Measurements from ENCODE around the gene RAB3GAP2. TPM values are rescaled to one million over a fixed set of nuclear protein-coding genes. Genes with fewer than 3 reads are reported as not detected.

RAB3GAP2 gene
- total and polyA plus RNA-seq, 10 of the 15 experiments (the other 5 are each of a cell fraction or from before 2014, with no cell fraction given): 11.9 to 51.1 (median 24.4) TPM

DNA sequence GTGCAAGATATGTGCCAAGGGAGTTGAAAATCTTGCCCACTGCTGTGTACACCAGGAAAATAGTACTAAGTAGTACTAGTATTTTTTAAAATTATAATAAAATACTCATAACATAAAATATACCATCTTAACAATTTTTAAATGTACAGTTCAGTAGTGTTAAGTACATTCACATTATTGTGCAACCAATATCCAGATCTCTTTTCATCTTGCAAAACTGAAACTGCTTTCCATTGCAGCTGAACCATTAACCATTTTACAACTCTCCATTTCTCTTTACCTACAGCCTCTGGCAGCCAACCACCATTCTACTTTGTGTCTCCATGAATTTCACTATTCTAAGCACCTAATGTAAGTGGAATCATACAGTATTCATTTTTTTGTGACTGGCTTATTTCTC is 19.3 kb upstream of the RAB3GAP2 start:
- ChIA-PET CTCF (interaction anchor here (1.3 to 2.1 kb wide), 2 partner anchors 10 to 442 kb away, joined by 3 to 17 read pairs; no protein-coding TSS in a partner anchor), POLR2A (no interaction called here), RAD21 (ENCODE audit: unreplicated experiment) (interaction anchor here (1.1 kb wide), 1 partner anchor 442 kb away, joined by 3 read pairs; no protein-coding TSS in a partner anchor), SMC1A (ENCODE audit: uncharacterized antibody, unreplicated experiment) (no interaction called here)
- intact Hi-C loops (cut with micrococcal nuclease; ENCODE audit: unreplicated experiment) (no loop called here), in situ Hi-C loops (cut with MboI) (no loop called here)
- BruUV-seq (replicated peaks): no TSS peak
- no peaks in the 10 kb centered on the region for H3K79me2 ChIP-seq (ENCODE audit: control insufficient read depth, insufficient read depth, low read length)
- ATAC-seq (no peak), DNase-seq (ENCODE audit: low read depth, low spot score) (no peak), FAIRE-seq (no peak)
- TF ChIP-seq TAF1 (IDR thresholded peaks at IDR 0.05; ENCODE audit: borderline replicate concordance, low read depth, low read length): no peak
- no peak for TF ChIP-seq HCFC1 (IDR thresholded peaks at IDR 0.05; ENCODE audit: low read length)
- TF ChIP-seq, protein P1, sequence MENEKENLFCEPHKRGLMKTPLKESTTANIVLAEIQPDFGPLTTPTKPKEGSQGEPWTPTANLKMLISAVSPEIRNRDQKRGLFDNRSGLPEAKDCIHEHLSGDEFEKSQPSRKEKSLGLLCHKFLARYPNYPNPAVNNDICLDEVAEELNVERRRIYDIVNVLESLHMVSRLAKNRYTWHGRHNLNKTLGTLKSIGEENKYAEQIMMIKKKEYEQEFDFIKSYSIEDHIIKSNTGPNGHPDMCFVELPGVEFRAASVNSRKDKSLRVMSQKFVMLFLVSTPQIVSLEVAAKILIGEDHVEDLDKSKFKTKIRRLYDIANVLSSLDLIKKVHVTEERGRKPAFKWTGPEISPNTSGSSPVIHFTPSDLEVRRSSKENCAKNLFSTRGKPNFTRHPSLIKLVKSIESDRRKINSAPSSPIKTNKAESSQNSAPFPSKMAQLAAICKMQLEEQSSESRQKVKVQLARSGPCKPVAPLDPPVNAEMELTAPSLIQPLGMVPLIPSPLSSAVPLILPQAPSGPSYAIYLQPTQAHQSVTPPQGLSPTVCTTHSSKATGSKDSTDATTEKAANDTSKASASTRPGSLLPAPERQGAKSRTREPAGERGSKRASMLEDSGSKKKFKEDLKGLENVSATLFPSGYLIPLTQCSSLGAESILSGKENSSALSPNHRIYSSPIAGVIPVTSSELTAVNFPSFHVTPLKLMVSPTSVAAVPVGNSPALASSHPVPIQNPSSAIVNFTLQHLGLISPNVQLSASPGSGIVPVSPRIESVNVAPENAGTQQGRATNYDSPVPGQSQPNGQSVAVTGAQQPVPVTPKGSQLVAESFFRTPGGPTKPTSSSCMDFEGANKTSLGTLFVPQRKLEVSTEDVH (IDR thresholded peaks at IDR 0.05; ENCODE audit: low read depth, partially characterized antibody): no peak
- no peak for TF ChIP-seq NFYA (IDR thresholded peaks at IDR 0.05; ENCODE audit: borderline replicate concordance, low read depth, low read length)
- TF ChIP-seq SIX5 (IDR thresholded peaks at IDR 0.05; ENCODE audit: low read depth, low read length, severe bottlenecking): no peak
- no peak for TF ChIP-seq NRF1 (conservative IDR thresholded peaks at IDR 0.05; ENCODE audit: low read depth, low read length)
- TF ChIP-seq EZH2 (IDR thresholded peaks at IDR 0.05; ENCODE audit: borderline replicate concordance, control insufficient read depth, low read depth, low read length): no peak
- no peak for TF ChIP-seq RCOR1 (conservative IDR thresholded peaks at IDR 0.05; ENCODE audit: low read depth, low read length)
- TF ChIP-seq RAD51 (IDR thresholded peaks at IDR 0.05): no peak
- no peak for TF ChIP-seq KLF5 (IDR thresholded peaks at IDR 0.05; ENCODE audit: partially characterized antibody)
- no peak for TF ChIP-seq IKZF1 (conservative IDR thresholded peaks at IDR 0.05)
- TF ChIP-seq MTA3 (IDR thresholded peaks at IDR 0.05; ENCODE audit: borderline replicate concordance, low read length): no peak
- TF ChIP-seq, protein P2, sequence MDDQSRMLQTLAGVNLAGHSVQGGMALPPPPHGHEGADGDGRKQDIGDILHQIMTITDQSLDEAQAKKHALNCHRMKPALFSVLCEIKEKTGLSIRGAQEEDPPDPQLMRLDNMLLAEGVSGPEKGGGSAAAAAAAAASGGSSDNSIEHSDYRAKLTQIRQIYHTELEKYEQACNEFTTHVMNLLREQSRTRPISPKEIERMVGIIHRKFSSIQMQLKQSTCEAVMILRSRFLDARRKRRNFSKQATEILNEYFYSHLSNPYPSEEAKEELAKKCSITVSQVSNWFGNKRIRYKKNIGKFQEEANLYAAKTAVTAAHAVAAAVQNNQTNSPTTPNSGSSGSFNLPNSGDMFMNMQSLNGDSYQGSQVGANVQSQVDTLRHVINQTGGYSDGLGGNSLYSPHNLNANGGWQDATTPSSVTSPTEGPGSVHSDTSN (IDR thresholded peaks at IDR 0.05; ENCODE audit: insufficient replicate concordance, low read depth, low read length): no peak
- TF ChIP-seq YBX1 (IDR thresholded peaks at IDR 0.05): no peak
- no peak for TF ChIP-seq BRCA1 (IDR thresholded peaks at IDR 0.05; ENCODE audit: low read depth, low read length)
- H3K4me2 ChIP-seq (ENCODE audit: control insufficient read depth, insufficient read depth): no peak overlapping the region
- H3K36me3 ChIP-seq (ENCODE audit: control insufficient read depth in 2 of 2, insufficient read depth in 2 of 2, low read length in 1 of 2): no peaks in the 10 kb centered on the region
- H3K27ac ChIP-seq (ENCODE audit: control insufficient read depth, insufficient read depth): no peak overlapping the region
- H4K20me1 ChIP-seq (ENCODE audit: control insufficient read depth, insufficient read depth): no peaks in the 10 kb centered on the region
- no peaks in the 10 kb centered on the region for H3K9me3 ChIP-seq (replicated peaks; ENCODE audit: control insufficient read depth, insufficient read depth, low read length)
- no peak overlapping the region for H3K4me3 ChIP-seq
- H2AFZ ChIP-seq (ENCODE audit: control insufficient read depth, low read depth, low read length): no peak overlapping the region
- no peak overlapping the region for H3K9ac ChIP-seq (ENCODE audit: control insufficient read depth, insufficient read depth, low read length)
- no peaks in the 10 kb centered on the region for H3K27me3 ChIP-seq (replicated peaks in 1 of 2; ENCODE audit: control insufficient read depth in 2 of 2, insufficient read depth in 2 of 2, low read length in 1 of 2)
- no peaks in the 10 kb centered on the region for H3K4me1 ChIP-seq (ENCODE audit: control insufficient read depth, insufficient read depth, low read length)
